Activated T-helper 17 cell treated with anti-CD3 and anti-CD28 coated beads, Interleukin-2, amount 50 U/mL, for 72 hours (primary cell): ENCODE results near the gene BBS4. TPM values are rescaled to one million over a fixed set of nuclear protein-coding genes. Genes with fewer than 3 reads are reported as not detected.
A peak's percentile ranks its signal among the peaks of the same experiment; 100 is the strongest.
"Not testable (repeated sequence)": the region's sequence is repeated elsewhere in the genome, so short reads cannot be mapped to it uniquely, and the experiment has no call there.

Experiments used
- ATAC-seq: fragments of 150-1000 bp; cut with Tn5 transposase; replicated peaks from 2 replicates; pipeline ENCODE4 v1.10.0; 2021; ENCODE audit warnings: mild to moderate bottlenecking, moderate library complexity
- H3K27ac Mint-ChIP-seq: one replicate; pipeline ENCODE4 v1.8.0; 2022; ENCODE audit warnings: mixed read lengths
- H3K27me3 Mint-ChIP-seq: one replicate; pipeline ENCODE4 v1.8.0; 2022; ENCODE audit warnings: mixed read lengths
- H3K36me3 Mint-ChIP-seq: one replicate; pipeline ENCODE4 v1.8.0; 2022; ENCODE audit warnings: low read depth, mild to moderate bottlenecking, mixed read lengths
- H3K4me1 Mint-ChIP-seq: one replicate; pipeline ENCODE4 v1.8.0; 2022; ENCODE audit warnings: mixed read lengths
- H3K4me3 Mint-ChIP-seq: one replicate; pipeline ENCODE4 v1.8.0; 2022; ENCODE audit warnings: mild to moderate bottlenecking, mixed read lengths
- H3K9me3 Mint-ChIP-seq: one replicate; pipeline ENCODE4 v1.8.0; 2022; ENCODE audit warnings: mixed read lengths
- total RNA-seq, 2 donors: library from RNA; stranded (reverse); gene quantifications; one replicate each; pipeline ENCODE4 v1.2.3, GENCODE V29; 2022

Gene BBS4
- total RNA-seq, 2 donors from 2014 or later, result 13.5 to 17.0 TPM

DNA sequence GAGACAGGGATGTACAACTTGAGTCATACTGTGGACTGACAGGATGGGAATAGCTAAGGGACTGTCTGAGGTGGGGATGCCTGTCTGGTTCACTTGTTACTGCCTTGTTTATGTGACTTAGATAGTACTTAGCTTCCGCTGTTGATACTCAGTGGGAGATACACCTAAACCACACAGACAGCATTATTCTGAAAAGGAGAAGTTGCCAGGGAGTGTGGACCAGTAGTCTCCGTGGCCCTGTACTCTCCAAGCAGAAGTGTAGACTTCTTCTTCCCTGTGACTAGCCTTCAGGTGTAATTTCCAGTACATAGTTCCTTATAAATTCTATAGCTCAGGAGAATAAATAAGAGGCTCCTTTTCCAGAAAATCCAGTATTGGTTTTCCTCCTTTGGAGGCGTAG, 5.1 kb upstream of the BBS4 start:
- Mint-ChIP-seq H3K4me3 (no peak overlapping the region), H3K36me3 (no peaks in the 10 kb centered on the region), H3K27ac (no peak overlapping the region), H3K4me1 (peaks cover 4% of the 10 kb centered on the region), H3K9me3 (no peaks in the 10 kb centered on the region), H3K27me3 (peaks cover 11% of the 10 kb centered on the region)
- no peak for ATAC-seq

DNA sequence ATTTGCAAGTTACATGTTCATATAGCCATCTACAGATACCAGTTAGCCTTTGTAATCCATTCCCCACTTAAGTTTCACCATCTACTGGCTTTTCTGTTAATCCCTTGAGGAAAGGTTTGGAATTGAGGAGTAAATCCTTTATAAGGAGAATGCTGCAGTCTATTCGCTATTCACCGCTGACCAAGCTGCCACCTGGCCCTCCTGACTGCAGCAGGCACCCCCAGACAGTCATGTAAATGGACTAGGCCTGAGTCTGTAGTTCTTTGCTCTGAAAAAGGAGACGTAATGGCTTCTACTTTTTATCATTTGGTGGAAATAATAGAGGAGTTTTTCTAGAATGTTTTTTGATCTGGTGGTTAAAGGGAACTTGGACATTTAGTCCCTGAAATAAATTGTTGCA, 3.2 kb upstream of the BBS4 start:
- Mint-ChIP-seq H3K4me1 (peaks cover 8% of the 10 kb centered on the region), H3K9me3 (no peaks in the 10 kb centered on the region), H3K27me3 (peaks cover 10% of the 10 kb centered on the region), H3K36me3 (no peaks in the 10 kb centered on the region), H3K27ac (peak overlapping the region; percentile 32), H3K4me3 (no peak overlapping the region)
- no peak for ATAC-seq

DNA sequence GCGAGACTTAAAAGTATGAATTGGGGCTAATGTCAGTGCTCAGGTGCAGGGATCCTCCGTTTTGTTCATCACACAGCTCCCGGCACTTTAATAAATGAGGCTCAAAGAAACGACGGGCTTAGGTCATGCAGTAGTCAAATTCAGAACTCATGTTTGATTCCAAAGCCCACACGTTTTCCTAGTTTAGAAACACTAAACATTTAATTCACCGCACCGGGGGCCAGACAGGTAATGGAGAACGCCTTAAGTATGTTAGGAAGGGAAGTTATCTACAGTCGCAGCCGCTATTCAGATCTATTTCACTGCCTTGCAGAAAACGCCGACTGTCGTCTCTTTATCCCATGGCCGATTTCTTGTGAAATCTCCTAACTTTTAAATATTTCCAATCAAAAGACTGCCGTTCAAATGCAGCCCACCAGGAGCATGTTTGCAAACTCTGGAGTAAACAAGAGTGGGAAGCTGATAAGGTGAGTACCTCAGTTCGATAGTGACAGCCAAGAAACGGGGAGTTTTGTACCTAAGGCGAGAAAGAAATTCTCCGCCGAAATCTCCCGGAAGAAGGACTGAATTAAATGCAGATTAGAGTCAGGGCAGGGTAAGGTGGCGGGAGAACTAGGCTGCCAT, 594 bp upstream of the BBS4 start:
- Mint-ChIP-seq H3K9me3 (no peaks in the 10 kb centered on the region), H3K36me3 (no peaks in the 10 kb centered on the region), H3K27me3 (no peaks in the 10 kb centered on the region), H3K27ac (peak overlapping the region; percentile 99), H3K4me3 (peak overlapping the region; percentile 100), H3K4me1 (peaks cover 8% of the 10 kb centered on the region)
- no peak for ATAC-seq

DNA sequence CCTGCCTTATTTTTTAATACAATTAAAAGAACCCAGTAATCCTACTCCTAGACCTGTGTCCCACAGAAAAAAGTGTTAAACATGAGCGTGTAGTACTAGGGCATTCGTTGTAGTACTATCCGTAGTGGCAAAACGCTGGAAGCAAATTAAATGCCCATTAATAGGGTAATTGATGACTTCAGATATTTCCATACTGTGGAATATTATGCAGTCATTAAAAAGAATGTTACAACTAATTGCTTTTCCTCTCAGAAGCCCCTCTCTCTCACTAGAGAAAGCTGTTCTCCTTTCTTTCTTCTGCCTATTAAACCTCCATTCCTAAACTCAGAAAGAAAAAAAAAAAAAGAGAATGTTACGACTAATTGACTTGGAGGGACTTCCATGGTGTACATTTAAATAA, 2.7 kb downstream of the BBS4 start:
- no peak overlapping the region for H3K4me3 Mint-ChIP-seq
- H3K4me1 Mint-ChIP-seq, result peaks cover 12% of the 10 kb centered on the region
- no peaks in the 10 kb centered on the region for H3K9me3 Mint-ChIP-seq
- H3K36me3 Mint-ChIP-seq, result no peaks in the 10 kb centered on the region
- no peaks in the 10 kb centered on the region for H3K27me3 Mint-ChIP-seq
- H3K27ac Mint-ChIP-seq, result no peak overlapping the region
- no peak for ATAC-seq

DNA sequence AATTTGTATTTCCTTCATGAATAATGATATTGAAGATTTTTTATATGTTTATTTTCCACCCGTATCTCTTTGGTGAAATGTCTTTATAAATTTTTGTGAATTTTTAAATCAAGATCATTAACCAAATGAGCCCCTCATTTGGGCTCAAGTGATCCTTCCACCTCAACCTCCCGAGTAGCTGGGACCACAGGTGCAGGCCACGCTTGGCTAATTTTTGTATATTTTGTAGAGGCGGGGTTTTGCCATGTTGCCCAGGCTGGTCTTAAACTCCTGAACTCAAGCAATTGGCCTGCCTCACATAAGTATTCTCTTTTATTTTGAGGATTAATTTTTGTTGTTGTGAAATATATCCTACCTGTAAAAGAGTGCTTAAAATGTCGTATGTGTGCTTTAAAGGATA, 4.9 kb downstream of the BBS4 start:
- no peaks in the 10 kb centered on the region for H3K36me3 Mint-ChIP-seq
- ATAC-seq, result no peak
- H3K27ac Mint-ChIP-seq, result no peak overlapping the region
- H3K27me3 Mint-ChIP-seq, result no peaks in the 10 kb centered on the region
- H3K9me3 Mint-ChIP-seq, result no peaks in the 10 kb centered on the region
- H3K4me3 Mint-ChIP-seq, result no peak overlapping the region
- H3K4me1 Mint-ChIP-seq, result peaks cover 8% of the 10 kb centered on the region

DNA sequence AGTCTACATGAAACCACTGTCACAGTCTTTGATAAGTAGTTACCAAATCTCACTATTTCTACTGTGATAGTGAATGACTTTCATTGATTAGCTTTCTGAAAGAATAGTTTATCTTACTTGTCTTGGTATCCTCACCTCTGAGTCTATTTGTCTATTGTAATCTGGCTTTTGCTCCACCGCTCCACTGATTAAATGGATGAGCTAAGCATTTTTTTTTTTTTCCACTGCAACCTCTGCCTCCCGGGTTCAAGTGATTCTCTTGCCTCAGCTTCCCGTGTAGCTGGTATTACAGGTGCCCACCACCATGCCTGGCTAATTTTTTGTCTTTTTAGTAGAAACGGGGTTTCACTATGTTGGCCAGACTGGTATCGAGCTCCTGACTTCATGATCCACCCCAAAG, 12.9 kb downstream of the BBS4 start:
- H3K4me1 Mint-ChIP-seq, result no peaks in the 10 kb centered on the region
- ATAC-seq, result no peak
- no peak overlapping the region for H3K4me3 Mint-ChIP-seq
- no peaks in the 10 kb centered on the region for H3K9me3 Mint-ChIP-seq
- H3K27ac Mint-ChIP-seq, result no peak overlapping the region
- no peaks in the 10 kb centered on the region for H3K27me3 Mint-ChIP-seq
- no peaks in the 10 kb centered on the region for H3K36me3 Mint-ChIP-seq

DNA sequence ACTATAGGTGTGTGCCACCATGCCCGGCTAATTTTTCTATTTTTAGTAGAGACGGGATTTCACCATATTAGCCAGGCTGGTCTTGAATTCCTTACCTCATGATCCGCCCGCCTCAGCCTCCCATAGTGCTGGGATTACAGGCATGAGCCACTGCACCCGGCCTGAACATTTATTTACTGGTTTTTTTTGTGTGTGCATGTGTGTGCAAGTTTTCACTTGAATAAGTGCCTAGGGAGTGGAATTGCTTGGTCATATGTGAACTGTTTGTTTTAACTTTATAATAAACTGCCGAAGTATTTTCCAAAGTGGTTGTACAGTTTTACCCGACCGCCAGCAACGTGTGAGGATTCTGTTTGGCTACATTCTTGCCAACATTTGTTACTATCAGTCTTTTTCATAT, 14.1 kb downstream of the BBS4 start:
- Mint-ChIP-seq H3K36me3 (no peaks in the 10 kb centered on the region), H3K4me3 (no peak overlapping the region), H3K27me3 (no peaks in the 10 kb centered on the region), H3K4me1 (no peaks in the 10 kb centered on the region), H3K27ac (no peak overlapping the region), H3K9me3 (no peaks in the 10 kb centered on the region)
- no peak for ATAC-seq

DNA sequence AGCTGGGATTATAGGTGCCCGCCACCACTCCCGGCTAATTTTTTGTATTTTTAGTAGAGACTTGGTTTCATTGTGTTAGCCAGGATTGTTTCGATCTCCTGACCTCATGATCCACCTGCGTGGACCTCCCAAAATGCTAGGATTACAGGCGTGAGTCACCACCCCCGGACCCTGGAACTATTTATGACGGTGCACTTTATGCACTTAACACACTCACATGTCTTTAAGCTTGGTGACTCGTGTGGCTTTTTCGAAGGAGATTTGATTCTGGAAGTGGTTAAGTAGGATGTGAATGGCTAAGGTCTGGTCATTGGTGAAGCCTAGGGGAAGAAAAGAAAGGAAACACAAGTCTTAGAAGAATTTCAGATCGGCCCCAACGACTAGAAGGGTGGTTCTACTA, 20.3 kb downstream of the BBS4 start:
- Mint-ChIP-seq H3K36me3 (peaks cover 20% of the 10 kb centered on the region), H3K27me3 (no peaks in the 10 kb centered on the region), H3K27ac (no peak overlapping the region), H3K4me3 (no peak overlapping the region), H3K9me3 (no peaks in the 10 kb centered on the region), H3K4me1 (peaks cover 5% of the 10 kb centered on the region)
- ATAC-seq, result no peak

DNA sequence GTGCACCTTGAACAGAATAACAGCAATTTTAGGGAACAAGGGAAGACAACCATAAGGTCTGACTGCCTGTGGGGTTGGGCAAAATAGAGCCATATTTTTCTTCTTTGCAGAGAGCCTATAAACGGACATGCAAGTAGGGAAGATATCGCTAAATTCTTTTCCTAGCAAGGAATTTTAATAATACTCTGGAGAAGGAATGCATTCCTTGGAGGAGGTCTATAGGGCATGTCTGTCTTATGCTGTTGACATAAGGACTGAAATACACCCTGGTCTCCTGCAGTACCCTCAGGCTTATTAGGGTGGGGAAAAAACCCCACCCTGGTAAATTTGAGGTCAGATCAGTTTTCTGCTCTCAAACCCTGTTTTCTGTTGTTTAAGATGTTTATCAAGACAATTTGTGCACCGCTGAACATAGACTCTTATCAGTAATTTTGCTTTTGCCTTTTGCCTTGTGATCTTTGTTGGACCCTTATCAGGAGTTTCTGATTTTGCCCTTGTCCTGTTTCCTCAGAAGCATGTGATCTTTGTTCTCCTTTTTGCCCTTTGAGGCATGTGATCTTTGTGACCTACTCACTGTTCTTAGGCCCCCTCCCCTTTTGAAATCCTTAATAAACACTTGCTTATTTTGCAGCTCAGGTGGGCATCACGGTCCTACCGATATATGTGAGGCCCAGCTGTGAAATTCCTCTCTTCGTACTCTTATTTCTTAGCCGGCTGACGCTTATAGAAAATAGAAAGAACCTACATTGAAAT, 22.7 kb downstream of the BBS4 start:
- peaks cover 34% of the 10 kb centered on the region for H3K36me3 Mint-ChIP-seq
- H3K27ac Mint-ChIP-seq, H3K4me1 Mint-ChIP-seq, H3K9me3 Mint-ChIP-seq, H3K27me3 Mint-ChIP-seq, ATAC-seq, H3K4me3 Mint-ChIP-seq: not testable (repeated sequence)

DNA sequence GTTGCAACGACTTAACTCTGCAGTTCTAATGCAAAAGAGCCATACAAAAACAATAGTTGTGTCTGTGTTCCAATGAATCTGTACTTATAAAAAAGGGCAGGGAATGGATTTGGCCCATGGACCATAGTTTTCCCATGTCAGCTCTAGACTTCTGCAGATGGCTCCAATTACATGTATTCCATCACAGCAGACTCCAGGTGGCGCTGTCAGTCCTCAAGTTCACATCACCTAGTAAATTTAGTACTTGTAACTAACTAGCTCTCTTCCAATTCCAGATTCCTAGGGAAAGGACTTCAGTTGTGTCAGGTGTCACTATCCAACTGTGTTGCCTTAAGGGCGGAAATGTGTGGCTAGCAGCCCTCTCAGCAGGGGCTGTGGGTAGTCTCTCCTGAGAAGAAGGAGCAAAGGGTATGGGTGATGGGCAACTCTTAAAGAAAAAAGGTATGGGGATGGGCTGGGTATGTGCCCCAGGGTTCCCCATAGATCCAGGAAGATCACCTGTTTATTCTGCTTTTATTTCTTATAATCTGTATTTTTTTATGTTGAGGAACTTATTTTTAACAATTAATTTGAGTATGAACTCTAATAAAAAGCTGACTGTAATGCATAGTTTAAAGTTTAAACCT, 36.2 kb downstream of the BBS4 start:
- ATAC-seq, result no peak
- Mint-ChIP-seq H3K27me3 (no peaks in the 10 kb centered on the region), H3K4me1 (no peaks in the 10 kb centered on the region), H3K27ac (no peak overlapping the region), H3K4me3 (no peak overlapping the region), H3K36me3 (peaks cover 18% of the 10 kb centered on the region), H3K9me3 (no peaks in the 10 kb centered on the region)

DNA sequence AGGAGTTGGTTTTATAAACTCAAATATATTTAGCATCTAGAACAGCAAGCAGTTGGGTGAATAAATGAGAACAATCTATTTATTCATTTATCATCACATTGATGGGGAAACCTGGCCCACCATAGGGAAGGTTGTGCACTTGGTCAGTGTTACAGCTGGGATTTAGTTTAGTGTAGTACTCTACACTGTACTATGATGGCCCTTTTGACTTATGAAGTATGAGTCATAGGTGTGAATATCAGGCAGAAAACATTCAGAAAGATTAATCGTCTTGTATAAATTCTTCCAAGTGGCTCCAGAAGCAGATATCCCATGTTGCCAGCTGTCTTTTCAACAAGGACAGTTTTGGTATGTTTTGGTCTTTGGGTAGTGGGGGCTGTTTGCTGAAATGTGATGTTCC, 38.0 kb downstream of the BBS4 start:
- H3K27ac Mint-ChIP-seq, result no peak overlapping the region
- ATAC-seq, result no peak
- H3K4me1 Mint-ChIP-seq, result no peaks in the 10 kb centered on the region
- peaks cover 5% of the 10 kb centered on the region for H3K36me3 Mint-ChIP-seq
- no peak overlapping the region for H3K4me3 Mint-ChIP-seq
- H3K9me3 Mint-ChIP-seq, result no peaks in the 10 kb centered on the region
- no peaks in the 10 kb centered on the region for H3K27me3 Mint-ChIP-seq

DNA sequence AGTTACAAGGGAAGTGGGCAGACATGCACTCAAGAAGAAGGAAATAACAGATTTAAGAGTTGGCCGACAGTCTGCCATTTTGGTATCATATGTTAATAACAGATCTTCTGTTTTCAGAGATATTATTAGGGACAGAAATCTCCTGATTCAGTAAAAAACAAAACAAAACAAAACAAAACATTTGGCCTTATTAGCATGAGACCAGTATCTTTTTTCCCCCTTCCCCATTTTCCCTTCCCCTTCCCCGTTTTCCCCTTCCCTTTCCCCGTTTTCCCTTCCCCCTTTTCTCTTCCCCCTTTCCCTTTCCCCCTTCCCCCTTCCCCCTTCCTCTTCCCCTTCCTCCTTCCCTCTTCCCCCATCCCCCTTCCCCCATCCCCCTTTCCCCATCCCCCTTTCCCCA, 39.4 kb downstream of the BBS4 start:
- H3K36me3 Mint-ChIP-seq, result peaks cover 5% of the 10 kb centered on the region
- H3K4me3 Mint-ChIP-seq, result no peak overlapping the region
- no peak for ATAC-seq
- no peaks in the 10 kb centered on the region for H3K27me3 Mint-ChIP-seq
- H3K9me3 Mint-ChIP-seq, result no peaks in the 10 kb centered on the region
- H3K27ac Mint-ChIP-seq, result no peak overlapping the region
- H3K4me1 Mint-ChIP-seq, result no peaks in the 10 kb centered on the region

DNA sequence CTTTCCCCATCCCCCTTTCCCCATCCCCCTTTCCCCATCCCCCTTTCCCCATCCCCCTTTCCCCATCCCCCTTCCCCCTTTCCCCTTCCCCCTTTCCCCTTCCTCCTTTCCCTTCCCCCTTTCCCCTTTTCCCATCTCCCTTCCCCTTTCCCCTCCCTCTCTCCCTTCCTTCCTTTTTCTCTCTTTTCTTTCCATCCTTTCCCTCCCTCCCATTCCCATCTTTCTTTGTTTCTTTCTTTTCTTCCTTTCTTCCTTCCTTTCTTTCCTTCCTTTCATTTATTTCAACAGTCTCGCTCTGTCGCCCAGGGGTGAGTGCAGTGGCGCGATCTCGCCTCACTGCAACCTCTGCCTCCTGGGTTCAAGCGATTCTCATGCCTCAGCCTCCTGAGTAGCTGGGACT, 39.8 kb downstream of the BBS4 start:
- H3K4me3 Mint-ChIP-seq, H3K9me3 Mint-ChIP-seq, ATAC-seq, H3K27ac Mint-ChIP-seq, H3K4me1 Mint-ChIP-seq, H3K27me3 Mint-ChIP-seq, H3K36me3 Mint-ChIP-seq: not testable (repeated sequence)

DNA sequence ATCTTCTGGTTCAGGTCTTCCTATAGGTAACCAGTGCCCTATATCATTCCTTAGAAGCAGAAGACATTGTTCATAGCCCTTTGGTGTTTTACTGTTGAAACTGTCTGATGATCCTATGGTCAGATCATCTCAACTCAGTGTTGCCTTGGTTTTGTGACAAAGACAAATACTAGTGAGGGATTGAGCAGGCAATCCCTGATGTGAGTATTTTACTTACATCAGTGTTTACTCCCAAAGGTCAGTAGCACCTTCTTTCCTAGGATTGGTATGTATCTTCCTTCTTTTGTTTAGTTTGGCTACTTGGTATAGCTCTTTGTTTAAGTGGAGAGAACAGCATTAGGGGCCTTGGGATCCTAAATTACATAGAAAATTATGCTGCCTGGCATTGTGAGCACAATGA, 41.1 kb downstream of the BBS4 start:
- Mint-ChIP-seq H3K27ac (peak overlapping the region; percentile 17), H3K9me3 (no peaks in the 10 kb centered on the region), H3K4me1 (no peaks in the 10 kb centered on the region), H3K27me3 (no peaks in the 10 kb centered on the region), H3K36me3 (peaks cover 15% of the 10 kb centered on the region), H3K4me3 (no peak overlapping the region)
- no peak for ATAC-seq

DNA sequence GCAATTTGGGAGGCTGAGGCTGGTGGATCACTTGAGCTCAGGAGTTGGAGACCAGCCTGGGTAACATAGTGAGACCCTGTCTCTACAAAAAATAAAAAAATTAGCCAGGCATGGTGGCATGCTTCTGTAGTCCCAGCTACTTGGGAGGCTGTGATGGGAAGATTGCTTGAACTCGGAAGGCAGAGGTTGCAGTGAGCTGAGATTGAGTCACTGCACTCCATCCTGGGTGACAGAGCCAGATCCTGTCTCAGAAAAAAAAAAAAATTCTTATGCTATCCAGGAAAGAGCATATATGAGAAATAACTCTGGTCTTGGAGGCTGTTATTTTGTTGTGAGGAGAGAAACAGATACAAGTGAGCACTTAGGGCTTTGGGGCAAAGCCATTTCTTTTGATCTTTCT, 42.2 kb downstream of the BBS4 start:
- H3K36me3 Mint-ChIP-seq, result peaks cover 17% of the 10 kb centered on the region
- H3K27ac Mint-ChIP-seq, H3K4me3 Mint-ChIP-seq, H3K4me1 Mint-ChIP-seq, H3K9me3 Mint-ChIP-seq, H3K27me3 Mint-ChIP-seq, ATAC-seq: not testable (repeated sequence)
